Aorta (tissue), 5 donors: Measurements from ENCODE around the gene AGAP1. TPM values are rescaled to one million over a fixed set of nuclear protein-coding genes. Genes with fewer than 3 reads are reported as not detected.

Experiments
- ATAC-seq: fragments of 200-7000 bp; cut with Tn5 transposase; one replicate; pipeline ENCODE4 v1.9.1; 2022; ENCODE audit warnings: moderate library complexity; ENCODE audit not compliant: low FRiP score
- DNase-seq, 2 donors: peaks; one replicate each; pipeline ENCODE4 v3.0.0-alpha.2; 2020
- H3K27ac ChIP-seq, 2 donors: one replicate each; pipeline ENCODE4 v1.5.1; 2013; ENCODE audit warnings: low read length in 2 of 2, mild to moderate bottlenecking in 2 of 2, moderate library complexity in 2 of 2, control low read depth in 1 of 2, inconsistent platforms in 1 of 2, low read depth in 1 of 2
- H3K27me3 ChIP-seq, 2 donors: one replicate each; pipeline ENCODE4 v1.6.1; 2013; ENCODE audit warnings: control low read depth in 1 of 2, low read length in 1 of 2, mild to moderate bottlenecking in 1 of 2, moderate library complexity in 1 of 2; ENCODE audit not compliant: insufficient read depth in 2 of 2, control insufficient read depth in 1 of 2
- H3K36me3 ChIP-seq, 2 donors: one replicate each; pipeline ENCODE4 v1.6.1; 2013; ENCODE audit warnings: control low read depth in 1 of 2, low read length in 1 of 2, mild to moderate bottlenecking in 1 of 2; ENCODE audit not compliant: insufficient read depth in 2 of 2, control insufficient read depth in 1 of 2
- H3K4me1 ChIP-seq, 2 donors: one replicate each; pipeline ENCODE4 v1.6.1; 2013; ENCODE audit warnings: low read length in 2 of 2, control low read depth in 1 of 2, mild to moderate bottlenecking in 1 of 2, moderate library complexity in 1 of 2; ENCODE audit not compliant: insufficient read depth in 2 of 2, control insufficient read depth in 1 of 2
- H3K4me3 ChIP-seq, 2 donors: one replicate each; pipeline ENCODE4 v1.5.1; 2013; ENCODE audit warnings: low read length in 2 of 2, control low read depth in 1 of 2, mild to moderate bottlenecking in 1 of 2
- H3K9me3 ChIP-seq: one replicate; pipeline ENCODE4 v1.6.1; 2013; ENCODE audit warnings: mild to moderate bottlenecking, low read length; ENCODE audit not compliant: control insufficient read depth
- WGBS, 2 donors: extraction: QIAGEN DNeasy Blood & Tissue Kit; methylation state at CpG; one replicate each; pipeline ENCODE4 v1.1.7; 2013; 5-methylcytosine and 5-hydroxymethylcytosine counted together
- intact Hi-C, 2 donors: fragments of 100-400 bp; cut with DNase I; formaldehyde crosslinking; loops; one replicate each; pipeline versions ENCODE4 v1.14.2 to v1.15.0; 2022
- polyA plus RNA-seq, 2 donors: library from polyadenylated mRNA; stranded (reverse); fragments of 200-250 nt; gene quantifications; one replicate each; pipeline ENCODE4 v1.2.3, GENCODE V29; 2013
- total RNA-seq, 2 donors: library from RNA; stranded (reverse); fragmentation: NEBNext Ultra II Directional; extraction: Animal tissue kit (Norgen Biotek cat#: 25700); gene quantifications; one replicate each; pipeline ENCODE4 v1.2.1, GENCODE V29; 2021
- donor health status: healthy with polysubstance abuse.
- donor health status: Bipolar disorder and iron deficiency.
- donor health status: DM: no; HTN: no; CAD: no.
- donor health status: DM: no; HTN: no; CAD: no.
- donor health status: DM: yes; HTN: yes; CAD: no.

AGAP1 gene
- total and polyA plus RNA-seq, 4 donors, result 3.0 to 32.7 (median 12.7) TPM

- DNase-seq (peak in 1 of 2 donors; percentile 47), ATAC-seq (no peak)
- H3K4me3 ChIP-seq, result no peak overlapping the region
- no peak overlapping the region for H3K27ac ChIP-seq
- H3K27me3 ChIP-seq, result no peaks in the 10 kb centered on the region
- WGBS, 2 donors, result 40 to 45% methylated on average over 18 of the region's 18 CpGs
- H3K36me3 ChIP-seq, result no peaks in the 10 kb centered on the region
- no peaks in the 10 kb centered on the region for H3K4me1 ChIP-seq
- intact Hi-C loops, result no loop called here
- no peaks in the 10 kb centered on the region for H3K9me3 ChIP-seq
Measured at GRCh38 chr2:235607546-235608199, 113.8 kb downstream of the AGAP1 start.

GRCh38 chr2:235608200-235608887 lies 114.5 kb downstream of the AGAP1 start:
- ATAC-seq (peak; percentile 47), DNase-seq (no peak)
- no peak overlapping the region for H3K4me3 ChIP-seq
- no peaks in the 10 kb centered on the region for H3K9me3 ChIP-seq
- H3K27ac ChIP-seq, result no peak overlapping the region
- H3K36me3 ChIP-seq, result no peaks in the 10 kb centered on the region
- 65 to 69% methylated on average over 14 of the region's 14 CpGs for WGBS, 2 donors
- no peaks in the 10 kb centered on the region for H3K27me3 ChIP-seq
- no peaks in the 10 kb centered on the region for H3K4me1 ChIP-seq
- intact Hi-C loops, result no loop called here

- intact Hi-C loops, result no loop called here
- Histone ChIP-seq H3K36me3 (no peaks in the 10 kb centered on the region), H3K4me1 (no peaks in the 10 kb centered on the region), H3K27ac (no peak overlapping the region), H3K27me3 (no peaks in the 10 kb centered on the region), H3K9me3 (no peaks in the 10 kb centered on the region), H3K4me3 (no peak overlapping the region)
- 96 to 97% methylated on average over 11 of the region's 11 CpGs for WGBS, 2 donors
- no peak for DNase-seq
- no peak for ATAC-seq
Measured at GRCh38 chr2:235609321-235609720, 115.5 kb downstream of the AGAP1 start.

GRCh38 chr2:235609746-235610145 lies 115.9 kb downstream of the AGAP1 start:
- no peak overlapping the region for H3K4me3 ChIP-seq
- H3K36me3 ChIP-seq, result no peaks in the 10 kb centered on the region
- DNase-seq (peak in 1 of 2 donors; percentile 3), ATAC-seq (no peak)
- intact Hi-C loops, result no loop called here
- 97 to 100% methylated on average over 5 of the region's 5 CpGs for whole genome bisulfite sequencing, 2 donors
- H3K27ac ChIP-seq, result no peak overlapping the region
- H3K9me3 ChIP-seq, result no peaks in the 10 kb centered on the region
- no peaks in the 10 kb centered on the region for H3K27me3 ChIP-seq
- H3K4me1 ChIP-seq, result no peaks in the 10 kb centered on the region

- Histone ChIP-seq H3K27ac (no peak overlapping the region), H3K4me1 (no peaks in the 10 kb centered on the region), H3K36me3 (no peaks in the 10 kb centered on the region), H3K27me3 (no peaks in the 10 kb centered on the region), H3K4me3 (no peak overlapping the region), H3K9me3 (no peaks in the 10 kb centered on the region)
- no peak for ATAC-seq
- intact Hi-C loops, result no loop called here
- WGBS, 2 donors, result 87 to 88% methylated on average over 12 of the region's 12 CpGs
- DNase-seq, result peak in 1 of 2 donors; percentile 65
Measured at GRCh38 chr2:235610696-235611257, 116.9 kb downstream of the AGAP1 start.

- Histone ChIP-seq H3K27ac (no peak overlapping the region), H3K4me3 (no peak overlapping the region), H3K9me3 (no peaks in the 10 kb centered on the region), H3K27me3 (no peaks in the 10 kb centered on the region), H3K4me1 (no peaks in the 10 kb centered on the region), H3K36me3 (no peaks in the 10 kb centered on the region)
- intact Hi-C loops, result no loop called here
- DNase-seq (no peak), ATAC-seq (no peak)
- 94% methylated on average over 1 of the region's 1 CpG for WGBS, 2 donors
Measured at GRCh38 chr2:235611349-235611748, 117.5 kb downstream of the AGAP1 start.

- DNase-seq, result peak in 1 of 2 donors; percentile 40
- no peaks in the 10 kb centered on the region for H3K4me1 ChIP-seq
- intact Hi-C loops, result no loop called here
- no peak overlapping the region for H3K4me3 ChIP-seq
- H3K36me3 ChIP-seq, result no peaks in the 10 kb centered on the region
- WGBS, 2 donors, result 97% methylated on average over 7 of the region's 7 CpGs
- ATAC-seq, result no peak
- H3K27me3 ChIP-seq, result no peaks in the 10 kb centered on the region
- H3K27ac ChIP-seq, result no peak overlapping the region
- no peaks in the 10 kb centered on the region for H3K9me3 ChIP-seq
Measured at GRCh38 chr2:235611756-235612155, 117.9 kb downstream of the AGAP1 start.

- 97 to 98% methylated on average over 15 of the region's 15 CpGs for WGBS, 2 donors
- ATAC-seq (no peak), DNase-seq (peak in 1 of 2 donors; percentile 51)
- Histone ChIP-seq H3K4me1 (no peaks in the 10 kb centered on the region), H3K36me3 (no peaks in the 10 kb centered on the region), H3K27me3 (no peaks in the 10 kb centered on the region), H3K4me3 (no peak overlapping the region), H3K9me3 (no peaks in the 10 kb centered on the region), H3K27ac (no peak overlapping the region)
- intact Hi-C loops, result no loop called here
Measured at GRCh38 chr2:235612181-235612950, 118.5 kb downstream of the AGAP1 start.
